ENCODE data around the gene UBE2J2.

Gene UBE2J2

DNA sequence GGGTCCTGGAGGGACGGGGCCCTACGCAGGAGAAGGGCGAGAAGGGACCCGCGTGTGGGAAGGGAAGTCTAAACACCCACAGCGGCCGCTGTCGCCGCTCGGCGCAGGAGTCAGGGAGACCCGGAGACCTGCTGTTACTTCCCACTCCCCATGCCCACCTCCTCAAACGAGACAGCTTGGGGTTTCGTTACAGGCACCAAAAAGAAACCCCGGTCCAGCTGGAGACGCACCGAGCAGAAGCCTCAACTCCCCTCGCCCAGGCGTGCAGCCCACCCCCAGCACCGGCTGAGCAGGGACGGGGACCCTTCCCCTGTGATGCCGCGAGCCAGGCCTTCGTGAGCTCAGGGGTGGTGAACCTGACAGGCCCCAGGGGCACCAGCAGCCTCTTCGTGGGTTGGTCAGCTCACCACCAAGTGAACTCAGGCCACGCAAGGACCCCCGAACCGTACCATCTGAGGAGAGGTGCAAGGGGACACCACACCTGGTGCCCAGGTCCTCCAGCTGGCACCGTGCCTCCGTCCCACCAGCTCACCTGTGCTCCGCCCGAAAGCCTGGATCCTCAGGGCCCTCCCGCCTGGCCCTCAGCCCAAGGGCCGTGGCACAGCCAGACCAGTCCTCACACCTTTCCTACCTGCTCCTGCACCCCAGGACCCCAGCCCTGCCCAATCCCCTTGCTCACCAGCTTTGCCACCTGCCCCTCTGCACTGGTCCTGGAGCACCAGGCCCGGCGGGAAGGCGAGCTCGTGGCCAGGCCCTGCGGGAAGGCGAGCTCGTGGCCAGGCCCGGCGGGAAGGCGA lies 46.9 kb downstream of the UBE2J2 start:
- no peak for DNase-seq (ENCODE audit: low spot score)

DNA sequence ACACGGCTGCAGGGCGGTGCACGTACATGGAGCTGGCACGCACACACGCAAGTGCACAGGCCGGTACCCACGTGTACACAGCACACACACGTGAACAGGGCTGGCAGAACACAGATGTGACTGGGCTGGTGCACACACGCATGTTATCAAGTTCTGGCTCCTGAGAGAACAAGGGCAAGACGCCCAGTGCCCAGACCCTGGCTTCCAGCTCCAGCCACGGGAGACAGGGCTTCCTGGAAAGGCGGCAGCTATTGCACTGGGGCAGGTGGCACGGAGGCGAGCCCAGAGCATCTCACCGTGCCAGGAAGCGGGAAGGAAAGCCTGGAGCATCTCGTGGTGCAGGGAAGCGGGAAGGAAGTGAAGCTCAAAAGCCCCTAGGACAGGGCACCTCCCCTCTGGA lies 47.7 kb downstream of the UBE2J2 start:
- no peak for DNase-seq (ENCODE audit: low spot score)

GRCh38 chr1:1225238-1225845 lies 48.3 kb downstream of the UBE2J2 start:
- no peak for DNase-seq (ENCODE audit: low spot score)

- DNase-seq (ENCODE audit: low spot score) = no peak
These were observed 49.8 kb downstream of the UBE2J2 start for GRCh38 chr1:1223891-1224290.

DNA sequence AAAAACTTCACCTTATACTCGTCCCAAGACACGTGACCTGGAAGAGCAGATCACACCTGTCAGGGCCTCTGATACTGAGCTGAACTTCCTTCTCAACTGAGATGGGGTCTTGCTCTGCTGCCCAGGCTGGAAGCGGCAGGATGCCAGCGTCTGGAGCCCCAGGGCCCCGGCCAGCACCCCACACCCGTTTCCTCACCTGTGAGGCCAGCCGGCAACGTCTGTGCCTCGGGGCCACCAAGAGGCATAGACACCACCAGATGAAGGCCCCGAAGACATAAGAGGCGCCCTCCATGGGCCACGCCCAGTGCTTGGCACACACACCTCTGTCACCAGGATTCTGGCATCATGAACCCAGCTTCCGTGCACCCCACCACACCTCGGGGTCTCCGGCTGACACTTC lies 50.3 kb downstream of the UBE2J2 start:
- no peak for DNase-seq (ENCODE audit: low spot score)

DNA sequence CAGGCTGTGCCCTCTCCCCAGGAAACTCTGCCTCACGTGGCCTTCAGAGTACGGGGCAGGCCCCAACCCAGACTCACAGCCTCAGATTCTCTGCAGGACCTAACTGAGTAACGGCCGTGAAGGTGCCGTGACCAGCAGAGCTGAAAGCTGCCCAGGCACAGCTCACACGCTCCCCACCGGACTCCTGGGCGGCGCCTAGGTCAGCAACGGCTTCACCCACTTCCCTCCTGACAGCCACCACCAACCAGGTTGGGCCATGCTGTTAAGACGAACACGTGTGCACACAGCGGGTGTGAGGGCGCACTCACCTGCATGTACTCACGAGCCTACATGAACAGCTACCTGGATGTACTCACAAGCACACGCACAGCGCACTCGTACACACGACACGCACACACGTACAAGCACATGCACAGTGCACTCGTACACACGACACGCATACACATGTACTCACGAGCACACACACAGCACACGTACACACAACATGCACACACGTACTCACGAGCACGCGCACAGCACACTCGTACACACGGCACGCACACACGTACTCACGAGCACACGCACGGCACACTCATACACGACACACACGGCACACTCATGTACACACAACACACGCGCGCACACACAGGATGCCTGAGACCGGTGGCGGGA lies 51.0 kb downstream of the UBE2J2 start:
- no peak for DNase-seq (ENCODE audit: low spot score)

DNA sequence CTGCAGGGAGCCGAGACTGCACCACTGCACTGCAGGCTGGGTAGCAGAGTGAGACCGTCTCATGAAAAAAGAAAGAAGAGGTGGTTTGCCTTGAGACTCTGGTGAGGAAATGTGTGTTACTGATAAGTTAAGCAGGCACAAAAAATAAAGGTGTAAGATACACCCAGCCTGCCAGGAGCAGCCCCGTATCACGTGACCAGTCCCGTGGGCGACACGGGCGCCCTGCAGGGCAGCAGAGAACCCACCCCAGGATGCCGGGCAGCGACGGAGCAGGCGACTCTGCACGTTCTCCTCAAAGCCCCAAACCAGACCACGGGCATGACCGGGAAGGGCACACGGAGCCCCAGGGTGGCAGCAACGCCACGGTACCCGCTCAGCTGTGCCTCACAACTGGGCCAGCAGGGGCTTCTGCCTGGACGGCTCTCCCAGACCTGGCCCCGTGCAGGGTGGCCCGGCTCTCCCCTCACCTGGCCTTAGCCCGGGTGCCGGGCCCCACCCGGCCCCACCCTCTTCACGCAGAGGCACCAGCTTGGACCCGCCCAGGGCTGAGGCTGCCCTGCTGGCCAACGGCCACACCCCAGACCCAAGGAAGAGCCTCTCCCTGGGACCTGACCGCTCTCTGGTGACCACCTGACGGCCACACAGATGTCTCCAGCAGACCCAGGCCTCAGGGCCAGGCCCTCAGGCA lies 51.6 kb downstream of the UBE2J2 start:
- DNase-seq (ENCODE audit: low spot score) = no peak

DNA sequence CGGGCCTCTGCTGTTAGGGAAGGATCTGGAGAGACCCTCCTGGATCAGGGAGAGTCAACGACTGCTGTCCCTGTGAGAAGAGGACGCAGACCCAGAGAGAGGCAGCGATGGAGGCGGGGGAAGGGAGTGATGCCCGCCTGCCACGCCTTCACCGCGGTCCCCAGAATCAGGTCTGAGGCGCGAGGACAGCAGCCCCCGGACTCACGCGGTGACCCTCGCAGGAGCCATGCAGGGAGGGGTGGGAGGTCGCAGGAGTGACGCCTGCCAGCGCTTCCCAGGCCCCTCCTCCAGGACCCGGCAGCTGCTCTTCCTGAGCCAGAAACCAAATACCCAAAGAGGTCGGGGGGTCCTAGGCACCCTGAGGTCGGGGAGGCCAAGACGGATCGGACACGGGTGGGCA lies 53.5 kb downstream of the UBE2J2 start:
- no peak for DNase-seq (ENCODE audit: low spot score)

GRCh38 chr1:1219341-1219740 lies 54.3 kb downstream of the UBE2J2 start:
- peak; percentile 60 for DNase-seq (ENCODE audit: low spot score)

GRCh38 chr1:1218524-1219200 lies 55.0 kb downstream of the UBE2J2 start:
- DNase-seq (ENCODE audit: low spot score) = no peak

GRCh38 chr1:1217621-1218523 lies 55.8 kb downstream of the UBE2J2 start:
- DNase-seq (ENCODE audit: low spot score) = peak; percentile 53

- peak; percentile 77 for DNase-seq (ENCODE audit: low spot score)
These were observed 56.7 kb downstream of the UBE2J2 start for GRCh38 chr1:1216770-1217620.

DNA sequence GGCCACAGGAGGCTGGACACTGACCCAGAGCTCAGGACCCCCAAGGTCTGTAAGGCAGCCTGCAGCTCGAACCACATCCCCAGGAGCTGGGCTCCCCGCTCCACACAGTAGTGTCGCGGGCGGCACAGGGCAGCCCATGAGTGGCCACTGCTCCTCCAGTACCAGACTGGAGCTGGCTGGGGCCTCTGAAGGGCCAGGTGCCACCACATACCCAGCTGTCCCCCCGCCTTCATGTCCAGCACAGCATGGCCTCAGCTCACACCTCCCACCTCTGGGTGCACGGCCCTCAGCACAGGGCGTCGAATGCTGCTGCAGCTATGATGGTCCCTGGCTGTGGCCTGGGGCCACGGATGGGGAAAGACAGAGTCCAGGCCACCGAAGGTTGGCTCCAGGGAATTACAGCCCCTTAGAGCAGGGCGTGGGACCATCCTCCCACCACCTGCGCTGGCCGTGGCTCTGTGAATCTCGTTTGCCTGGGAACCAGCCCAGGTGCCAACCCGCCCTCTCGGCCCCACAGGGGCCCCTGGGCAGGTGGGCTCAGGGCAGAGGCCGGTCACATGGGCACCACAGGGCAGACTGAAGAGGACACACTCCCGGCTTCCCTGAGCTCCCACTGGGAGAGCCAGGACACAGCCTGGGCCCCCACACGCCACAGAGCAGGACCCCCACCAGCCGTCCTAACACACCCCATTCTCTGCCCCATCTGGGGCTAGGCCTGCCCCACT lies 57.6 kb downstream of the UBE2J2 start:
- DNase-seq (ENCODE audit: low spot score) = no peak

DNA sequence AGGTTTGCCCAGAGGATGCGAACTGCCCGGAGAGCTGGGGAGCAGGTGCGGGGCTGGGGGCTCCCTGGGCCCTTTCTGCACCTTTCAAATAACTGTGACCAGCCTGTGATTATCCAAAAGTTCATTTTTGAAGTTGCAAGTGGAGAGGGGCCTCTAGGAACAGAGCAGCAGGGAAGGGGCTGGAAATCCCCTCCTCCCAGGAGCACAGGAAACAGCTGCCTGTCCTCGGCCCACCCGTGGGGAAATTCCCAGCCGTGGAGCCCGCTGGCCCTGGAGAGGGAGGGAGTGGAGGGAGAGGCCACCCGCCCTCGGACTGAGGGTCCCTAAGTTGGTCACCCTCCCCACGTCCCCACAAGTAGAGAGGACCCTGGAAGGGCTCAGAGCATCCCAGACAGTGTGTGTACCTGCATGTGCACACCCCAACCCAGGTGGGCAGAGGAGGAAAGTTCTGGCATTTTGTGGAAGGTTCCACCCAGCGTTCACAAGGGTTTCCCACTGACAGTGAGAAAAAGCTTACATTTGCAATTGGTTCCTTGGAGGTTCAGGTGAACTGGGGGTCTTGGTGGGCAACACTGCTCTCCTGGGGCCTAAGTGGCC lies 58.5 kb downstream of the UBE2J2 start:
- no peak for DNase-seq (ENCODE audit: low spot score)

GRCh38 chr1:1213345-1214265 lies 60.0 kb downstream of the UBE2J2 start, which contains the start of gene TNFRSF4:
Gene TNFRSF4, minus strand, starts transcription at chr1:1214153. Its CDS starts 26 bp downstream, at chr1:1214127.
- no peak for DNase-seq (ENCODE audit: low spot score)

DNA sequence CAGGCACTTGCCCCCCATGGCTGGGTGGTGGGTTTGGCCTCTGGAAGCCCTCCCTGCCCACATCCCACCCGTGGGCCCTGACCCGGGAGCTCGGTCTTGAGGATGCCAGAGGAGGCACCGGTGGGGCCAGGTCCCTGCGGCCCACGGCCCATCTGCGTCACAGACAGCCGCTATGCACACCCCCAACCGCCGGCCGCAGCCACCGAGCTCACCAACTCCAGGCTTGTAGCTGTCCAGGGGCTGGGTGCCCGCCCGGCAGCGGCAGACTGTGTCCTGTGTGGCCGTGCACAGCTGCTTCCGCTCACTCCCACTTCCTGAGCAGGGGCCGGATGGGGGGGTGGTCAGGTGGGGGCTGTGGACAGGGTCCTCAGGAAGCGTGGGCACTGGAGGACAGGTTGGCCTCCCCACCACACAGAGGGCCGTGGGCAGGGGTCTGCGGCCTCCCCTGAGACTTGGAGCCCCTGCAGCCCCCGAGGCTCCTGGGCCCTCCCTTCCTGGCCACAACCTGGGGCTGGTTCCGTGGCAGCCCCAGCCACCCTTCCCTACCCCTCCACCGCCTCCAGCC lies 60.8 kb downstream of the UBE2J2 start:
- no peak for DNase-seq (ENCODE audit: low spot score)

Measured in CD4-positive, alpha-beta T cell treated with Interleukin-15 for 4 hours (primary cell).